Glomerular visceral epithelial cell (primary cell): Measurements from ENCODE around the gene GNPTG.

ENCODE experiments used
- DNase-seq: peaks from one replicate; pipeline ENCODE4 v3.0.0-alpha.2; 2016; ENCODE audit errors: extremely low spot score

GNPTG gene

DNA sequence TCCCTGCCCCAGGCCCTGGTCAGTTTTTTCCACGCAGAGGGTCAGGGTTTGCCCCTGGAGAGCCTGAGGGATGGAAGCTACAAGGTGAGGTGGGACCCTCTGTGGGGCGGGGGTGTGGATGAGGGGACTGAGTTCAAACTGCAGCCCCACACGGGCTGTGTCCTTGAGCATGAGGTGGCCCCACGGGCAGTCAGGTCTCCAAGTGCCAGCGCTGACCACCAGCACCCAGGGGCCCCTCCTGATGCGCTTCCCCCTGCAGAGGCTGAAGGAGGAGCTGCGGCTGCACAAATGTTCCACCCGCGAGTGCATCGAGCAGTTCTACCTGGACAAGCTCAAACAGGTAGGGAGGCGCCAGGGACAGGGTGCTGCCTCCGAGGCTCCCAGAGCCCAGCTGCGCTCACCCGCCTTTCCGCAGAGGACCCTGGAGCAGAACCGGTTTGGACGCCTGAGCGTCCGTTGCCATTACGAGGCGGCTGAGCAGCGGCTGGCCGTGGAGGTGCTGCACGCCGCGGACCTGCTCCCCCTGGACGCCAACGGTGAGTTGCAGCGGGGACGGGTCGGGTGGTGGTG, 4.4 kb upstream of the GNPTG start:
- DNase-seq, result no peak

- DNase-seq, result no peak
Observed at GRCh38 chr16:1347962-1348361, 3.8 kb upstream of the GNPTG start.

DNA sequence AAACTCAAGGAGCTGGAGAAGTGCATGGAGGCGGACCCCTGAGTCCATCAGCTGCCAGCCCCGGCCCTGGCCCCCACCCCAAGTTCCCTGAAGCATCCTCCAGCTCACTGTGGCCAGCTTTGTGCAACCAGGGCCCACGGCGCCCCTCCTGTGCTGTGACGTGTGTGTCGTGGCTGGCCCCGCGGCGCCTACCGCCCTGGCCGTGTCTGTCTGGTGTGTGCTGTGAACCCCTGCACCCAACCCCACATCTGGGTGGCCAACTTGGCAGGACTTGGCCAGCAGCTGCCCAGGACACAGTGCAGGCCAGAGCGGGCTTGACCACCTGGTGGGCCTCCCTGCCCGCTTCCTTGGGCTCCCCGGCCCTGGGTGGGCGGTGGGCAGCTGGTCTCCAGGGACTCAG, 3.3 kb upstream of the GNPTG start:
- no peak for DNase-seq

DNA sequence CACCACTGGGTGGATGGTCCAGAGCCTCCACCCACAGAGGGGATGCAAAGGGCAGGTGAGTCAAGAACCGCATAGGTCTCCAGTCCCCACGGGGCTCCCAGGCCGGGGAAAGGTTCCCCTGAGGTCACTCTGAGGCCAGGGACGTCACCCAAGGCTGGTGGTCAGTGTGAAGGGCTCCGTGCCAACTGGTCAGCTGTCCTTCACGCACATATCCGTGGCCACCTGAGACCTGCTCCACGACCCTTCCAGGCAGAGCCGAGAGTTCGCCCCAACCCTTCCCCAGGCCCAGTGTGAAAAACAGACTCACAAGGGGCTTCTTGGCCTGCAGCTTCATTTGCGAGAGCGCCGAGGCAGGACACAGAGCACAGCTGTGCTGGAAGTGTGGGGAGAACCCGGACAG, 2.8 kb upstream of the GNPTG start:
- no peak for DNase-seq

- DNase-seq, result no peak
Observed at GRCh38 chr16:1349351-1349750, 2.4 kb upstream of the GNPTG start.

DNA sequence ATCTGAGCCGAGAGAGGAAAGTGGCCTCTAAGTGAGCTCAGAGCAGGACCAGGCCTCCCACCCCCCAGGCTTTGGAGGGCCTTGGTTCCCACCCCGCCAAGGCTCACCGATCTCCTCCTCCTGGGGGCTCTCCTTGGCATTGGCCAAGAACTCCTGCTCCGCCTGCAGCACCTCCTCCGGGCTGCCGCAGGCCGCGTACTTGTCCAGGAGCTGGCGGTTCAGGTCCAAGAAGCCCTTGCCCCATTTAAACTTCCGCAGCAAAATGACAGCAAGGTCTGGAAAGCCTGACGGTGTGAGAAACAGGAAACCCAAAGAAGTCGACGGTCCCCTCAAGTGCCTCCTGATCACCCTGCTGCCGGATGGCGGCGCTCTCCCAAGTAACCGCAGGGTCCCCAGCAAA, 1.8 kb upstream of the GNPTG start:
- DNase-seq, result no peak

DNA sequence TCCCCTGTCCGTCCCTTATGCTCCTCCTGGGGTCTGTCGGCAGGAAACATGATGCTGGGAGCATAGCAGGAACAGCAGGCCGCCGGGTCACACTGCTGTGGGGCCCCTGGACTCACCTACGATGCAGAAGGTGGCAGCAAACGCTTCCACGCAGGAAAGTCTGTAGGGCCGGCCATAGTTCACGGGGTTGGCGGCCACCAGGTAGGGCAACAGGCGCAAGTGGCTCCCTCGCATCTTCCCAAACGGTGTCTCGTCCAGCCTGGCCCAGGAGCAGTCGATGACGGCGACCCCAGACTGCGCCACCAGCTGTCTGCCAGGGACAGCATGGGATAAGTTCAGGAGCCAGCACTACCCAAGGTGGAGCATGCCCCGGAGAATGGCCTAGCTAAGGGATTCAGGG, 1.0 kb upstream of the GNPTG start:
- no peak for DNase-seq

GRCh38 chr16:1351215-1351581, 533 bp upstream of the GNPTG start:
- DNase-seq, result no peak

DNA sequence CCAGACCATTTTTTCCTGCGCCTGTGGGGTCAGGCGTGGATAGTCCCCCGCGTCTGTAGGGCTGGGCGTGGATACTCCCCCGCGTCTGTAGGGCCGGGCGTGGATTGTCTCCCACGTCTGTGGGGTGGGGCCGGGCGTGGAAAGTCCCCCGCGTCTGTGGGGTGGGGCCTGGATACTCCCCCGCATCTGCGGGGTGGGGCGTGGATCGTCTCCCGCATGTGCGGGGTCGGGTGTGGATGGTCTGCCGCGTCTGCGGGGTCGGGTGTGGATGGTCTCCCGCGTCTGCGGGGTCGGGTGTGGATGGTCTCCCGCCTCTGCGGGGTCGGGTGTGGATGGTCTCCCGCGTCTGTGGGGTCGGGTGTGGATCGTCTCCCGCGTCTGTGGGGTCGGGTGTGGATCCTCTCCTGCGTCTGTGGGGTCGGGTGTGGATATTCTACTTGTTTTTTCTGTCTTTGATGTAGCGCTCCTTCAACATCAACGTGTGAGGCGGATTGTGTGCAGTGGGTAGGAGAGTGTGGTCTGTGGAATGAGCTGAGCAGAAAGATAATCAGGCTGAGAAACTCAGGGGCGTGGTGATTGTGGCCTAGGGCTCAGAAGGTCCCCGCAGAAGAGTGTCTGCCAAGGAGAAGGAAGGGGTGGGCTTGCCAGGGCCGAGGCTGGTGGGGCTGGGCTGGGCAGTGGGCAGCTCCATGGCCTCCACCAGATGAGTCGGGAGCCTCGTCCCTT, 3.2 kb downstream of the GNPTG start:
- no peak for DNase-seq

DNA sequence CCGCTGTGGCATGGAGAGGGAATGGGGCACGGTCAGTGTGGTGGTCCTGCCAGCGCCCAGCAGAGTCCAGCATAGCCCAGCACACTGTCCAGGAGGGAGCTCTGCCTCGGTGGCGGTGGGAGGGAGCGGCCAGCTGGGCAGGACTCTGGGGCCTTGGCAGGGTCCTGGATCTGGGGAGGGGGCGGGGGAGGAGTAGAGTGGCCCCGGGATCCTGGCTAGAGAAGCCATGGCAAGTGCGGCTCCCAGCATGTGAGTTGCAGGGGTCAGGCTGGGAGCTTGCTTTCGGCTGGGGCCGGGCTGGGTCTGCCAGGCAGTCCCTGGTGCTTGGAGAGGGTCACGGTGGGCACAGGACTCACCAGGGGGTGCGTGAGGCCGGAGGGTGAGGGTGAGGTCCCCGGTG, 3.9 kb downstream of the GNPTG start:
- DNase-seq, result no peak

DNA sequence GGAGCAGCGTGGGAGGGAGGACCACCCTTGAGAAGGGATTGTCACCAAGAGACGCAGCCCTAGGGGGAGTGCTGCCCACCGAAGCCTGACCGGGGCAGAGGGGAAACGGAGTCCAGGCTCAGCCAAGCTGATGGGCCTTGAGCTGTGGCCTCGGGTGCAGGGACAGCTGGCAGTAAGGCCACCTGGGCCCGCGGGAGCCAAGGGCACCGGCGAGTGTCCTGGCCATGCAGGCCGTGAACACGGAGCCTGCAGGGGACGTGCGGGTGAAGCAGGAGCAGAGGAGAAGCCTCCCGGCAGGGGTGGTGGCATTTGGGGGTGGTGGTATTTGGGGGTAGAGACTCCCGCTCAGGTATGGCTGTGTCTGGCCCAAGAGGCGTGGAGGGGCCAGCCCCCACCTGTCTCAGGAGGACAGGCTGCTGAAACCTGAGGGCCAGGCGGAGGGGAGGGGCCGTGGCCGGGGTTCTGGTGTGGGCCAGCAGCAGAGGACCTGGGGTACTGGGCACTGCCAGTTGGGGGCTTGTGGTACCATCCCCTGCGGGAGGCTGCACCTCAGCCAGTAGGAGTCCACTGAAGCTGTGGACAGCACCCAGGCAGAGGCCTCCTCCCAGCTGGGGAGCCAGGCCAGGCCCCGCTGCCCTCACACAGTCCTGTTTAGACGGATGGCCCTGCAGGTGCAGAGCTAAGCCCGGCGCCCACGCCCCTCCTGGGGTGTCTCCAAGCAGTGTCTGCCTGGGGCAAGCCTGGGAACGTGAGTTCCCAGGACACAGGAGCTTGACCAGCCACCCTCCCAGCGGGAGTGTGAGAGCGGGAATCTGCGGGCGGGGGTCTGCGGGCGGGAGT, 4.5 kb downstream of the GNPTG start:
- DNase-seq, result no peak

- no peak for DNase-seq
Observed at GRCh38 chr16:1357906-1358566, 6.3 kb downstream of the GNPTG start.

DNA sequence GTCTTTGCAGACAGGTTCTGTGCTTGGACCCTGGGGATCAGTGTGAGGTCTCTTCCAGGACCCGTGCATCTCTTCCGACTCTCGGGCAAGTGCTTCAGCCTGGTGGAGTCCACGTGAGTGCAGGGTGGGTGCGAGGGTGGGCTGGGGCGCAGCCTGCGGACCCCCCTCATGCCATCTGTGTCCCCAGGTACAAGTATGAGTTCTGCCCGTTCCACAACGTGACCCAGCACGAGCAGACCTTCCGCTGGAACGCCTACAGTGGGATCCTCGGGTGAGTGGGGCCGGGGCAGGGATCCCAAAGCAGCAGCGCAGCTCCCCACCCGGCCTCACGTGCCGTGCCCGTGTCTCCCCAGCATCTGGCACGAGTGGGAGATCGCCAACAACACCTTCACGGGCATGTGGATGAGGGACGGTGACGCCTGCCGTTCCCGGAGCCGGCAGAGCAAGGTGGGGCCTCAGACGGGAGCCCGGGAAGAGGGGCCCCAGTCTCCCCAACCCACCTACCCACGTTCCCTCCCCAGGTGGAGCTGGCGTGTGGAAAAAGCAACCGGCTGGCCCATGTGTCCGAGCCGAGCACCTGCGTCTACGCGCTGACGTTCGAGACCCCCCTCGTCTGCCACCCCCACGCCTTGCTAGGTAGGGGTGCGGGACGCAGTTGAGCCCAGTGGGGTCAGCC, 10.1 kb downstream of the GNPTG start:
- no peak for DNase-seq

DNA sequence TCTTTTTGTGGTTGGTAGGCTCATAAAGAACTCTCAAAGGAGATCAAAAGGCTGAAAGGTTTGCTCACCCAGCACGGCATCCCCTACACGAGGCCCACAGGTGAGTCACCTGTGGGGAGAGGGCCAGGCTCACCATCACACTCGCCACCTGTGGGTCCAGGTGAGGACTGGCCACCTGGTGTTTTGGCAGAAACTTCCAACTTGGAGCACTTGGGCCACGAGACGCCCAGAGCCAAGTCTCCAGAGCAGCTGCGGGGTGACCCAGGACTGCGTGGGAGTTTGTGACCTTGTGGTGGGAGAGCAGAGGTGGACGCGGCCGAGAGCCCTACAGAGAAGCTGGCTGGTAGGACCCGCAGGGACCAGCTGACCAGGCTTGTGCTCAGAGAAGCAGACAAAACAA, 11.1 kb downstream of the GNPTG start:
- DNase-seq, result no peak

GRCh38 chr16:1363501-1364041, 11.8 kb downstream of the GNPTG start:
- DNase-seq, result peak; percentile 38

- no peak for DNase-seq
Observed at GRCh38 chr16:1364510-1364909, 12.8 kb downstream of the GNPTG start.

DNA sequence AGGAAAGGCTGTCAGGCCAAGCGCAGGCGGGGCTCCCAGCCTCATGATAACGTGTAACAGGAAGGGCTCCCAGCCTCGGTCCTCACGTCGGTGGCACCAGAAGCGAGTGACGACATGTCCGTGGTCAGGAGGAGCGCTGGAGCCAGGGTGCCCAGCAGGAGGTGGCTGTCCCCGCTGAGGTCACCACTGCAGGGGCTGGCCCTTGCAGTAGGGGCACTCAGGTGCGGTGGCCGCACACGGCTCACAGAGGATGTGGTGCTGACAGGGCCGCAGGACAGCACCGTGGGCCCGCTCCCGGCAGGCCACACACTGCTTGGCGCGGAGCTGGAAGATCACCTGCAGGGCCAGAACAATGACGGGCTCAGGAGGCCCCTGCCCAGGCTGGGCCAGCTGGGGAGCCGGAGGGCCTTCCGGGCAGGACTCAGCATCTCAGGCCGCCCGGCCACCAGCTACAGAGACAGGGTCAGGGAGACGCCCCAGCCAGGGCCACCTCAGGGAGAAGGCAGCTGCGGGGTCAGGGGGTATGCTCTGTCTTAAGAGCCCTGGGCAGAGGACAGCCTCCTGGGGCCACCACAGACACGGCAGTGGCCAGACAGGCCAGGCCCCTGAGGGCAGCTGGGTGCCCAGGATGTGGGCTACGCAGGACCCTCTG, 14.5 kb downstream of the GNPTG start:
- no peak for DNase-seq

DNA sequence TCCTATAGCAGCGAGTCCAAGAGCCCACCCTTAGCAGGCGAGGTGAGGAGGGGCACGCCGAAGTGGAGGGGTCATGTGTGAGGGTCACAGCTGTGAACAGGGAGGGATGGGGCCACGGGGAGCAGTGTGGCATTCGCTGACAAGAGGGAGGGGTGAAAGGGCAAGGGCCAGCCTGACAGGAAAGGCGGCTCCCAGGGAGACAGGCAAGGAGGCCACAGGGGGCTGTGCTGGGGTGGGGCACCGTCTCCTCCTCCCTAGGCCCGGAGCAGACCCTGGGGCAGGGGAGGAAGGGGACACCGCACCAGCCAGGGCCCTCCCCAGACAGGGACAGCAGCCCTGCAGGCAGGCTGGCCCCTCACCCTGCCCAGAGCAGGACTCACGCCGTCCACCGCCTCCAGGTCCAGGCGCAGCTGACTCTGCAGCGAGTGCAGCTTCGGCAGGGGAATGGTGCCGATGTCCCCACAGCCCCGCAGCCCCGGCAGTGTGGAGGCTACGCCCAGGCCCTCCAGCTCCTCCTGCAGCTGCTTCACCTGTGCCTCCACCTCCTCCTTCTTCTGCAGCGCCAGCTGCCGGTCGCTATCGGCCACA, 15.1 kb downstream of the GNPTG start:
- DNase-seq, result no peak

GRCh38 chr16:1367486-1368174, 15.9 kb downstream of the GNPTG start:
- DNase-seq, result no peak
